OCI-M1 (cell line): ENCODE results near the gene KRTAP24-1.

Experiments used
- DNase-seq: peaks from one replicate; lab custom pipeline; 2025; lab: John Stamatoyannopoulos, UW

Gene KRTAP24-1

DNA sequence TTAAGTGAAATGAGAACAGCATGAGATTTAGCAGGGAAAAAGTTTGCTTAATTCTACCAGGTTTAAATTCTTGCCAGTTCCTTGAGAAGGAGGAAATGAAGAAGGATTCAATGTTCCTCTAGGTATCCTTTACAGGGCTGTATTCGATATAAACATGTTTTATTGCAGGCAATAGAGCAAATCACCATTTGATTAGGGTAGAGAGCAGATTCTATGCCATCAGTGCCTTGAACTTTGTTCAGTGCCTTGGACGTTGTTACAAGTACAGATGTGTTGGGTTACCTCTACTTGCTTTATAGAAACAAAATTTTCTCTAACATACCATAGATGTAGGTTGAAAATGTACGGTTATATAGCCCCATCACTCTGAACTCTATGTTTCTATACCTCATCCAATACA, 48.7 kb downstream of the KRTAP24-1 start:
- DNase-seq, result no peak

DNA sequence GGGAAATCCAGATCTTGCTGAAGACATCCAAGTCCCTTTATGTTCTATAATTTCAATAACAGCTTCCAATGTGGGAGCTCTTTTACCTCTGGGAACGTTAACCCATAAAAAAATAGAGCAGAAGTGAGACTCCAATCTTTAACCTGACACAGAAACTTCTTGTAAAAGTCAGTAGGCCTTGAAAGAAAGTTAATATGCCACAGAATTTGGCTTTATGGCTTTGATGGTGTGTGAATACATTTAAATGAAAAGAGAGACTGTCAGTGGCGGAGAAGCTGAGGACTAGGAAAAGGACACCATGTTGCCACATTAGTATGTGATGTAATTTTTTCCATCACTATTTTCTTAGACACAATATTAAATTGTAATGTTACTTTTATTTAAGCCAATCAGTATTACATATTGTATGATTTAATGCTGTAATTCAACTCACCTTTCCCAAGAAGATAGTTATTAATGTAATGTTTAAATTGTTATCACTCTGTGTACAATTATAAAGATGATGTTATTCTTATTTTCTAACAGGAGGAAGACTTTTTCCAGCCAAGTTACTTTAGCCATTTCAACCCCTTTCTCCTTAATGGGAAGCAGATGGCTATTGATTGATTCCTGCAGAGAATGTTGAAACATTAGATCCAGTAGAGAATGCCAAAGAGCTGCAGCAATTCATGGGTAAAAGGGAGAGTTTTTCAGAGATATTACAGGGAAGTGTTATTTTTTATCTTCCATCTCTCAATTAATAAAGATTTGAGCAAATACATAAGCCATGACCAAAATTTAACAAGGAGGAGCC, 49.3 kb downstream of the KRTAP24-1 start:
- no peak for DNase-seq

DNA sequence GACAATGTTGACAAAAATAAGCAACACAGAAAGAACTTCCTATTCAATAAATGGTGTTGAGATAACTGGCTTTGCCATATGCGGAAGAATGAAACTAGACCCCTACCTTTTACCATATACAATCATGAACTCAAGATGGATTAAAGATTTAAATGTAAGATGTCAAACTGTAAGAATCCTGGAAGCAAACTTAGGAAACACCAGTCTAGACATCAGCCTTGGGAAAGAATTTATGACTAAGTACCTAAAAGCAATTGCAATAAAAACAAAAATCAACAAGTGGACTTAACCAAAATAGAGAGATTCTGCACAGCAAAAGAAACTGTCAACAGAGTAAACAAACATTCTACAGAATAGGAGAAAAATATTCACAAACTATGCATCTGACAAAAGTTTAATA, 50.7 kb downstream of the KRTAP24-1 start:
- no peak for DNase-seq
